ENCODE data around the gene RAP1B.

- TF ChIP-seq POLR2AphosphoS5 (IDR thresholded peaks at IDR 0.05; ENCODE audit: low read depth, low read length) (no peak), TAF1 (IDR thresholded peaks at IDR 0.05; ENCODE audit: borderline replicate concordance, insufficient read depth, low read length) (no peak), SIN3A (IDR thresholded peaks at IDR 0.05; ENCODE audit: borderline replicate concordance, insufficient read depth, low read length) (no peak), REST (IDR thresholded peaks at IDR 0.05; ENCODE audit: insufficient read depth in 1 of 2, low read depth in 2 of 2, low read length in 2 of 2) (no peak), FOXP2 (optimal IDR thresholded peaks at IDR 0.05; ENCODE audit: borderline replicate concordance, extremely low read depth, extremely low read length, insufficient read depth) (no peak)
Measured at GRCh38 chr12:68624933-68625332, 14.2 kb downstream of the RAP1B start.
